VCaP (cell line): Measurements from ENCODE around the gene MLN.

ENCODE experiments used
- H3K27ac ChIP-seq: fragments of 450-650 bp; 2 replicates; pipeline ENCODE4 v1.5.1; 2017
- TF ChIP-seq, protein P1 (sequence below): fragments of 450-650 bp; conservative IDR thresholded peaks from 2 replicates; pipeline ENCODE4 v1.5.1; 2017; ENCODE audit warnings: mild to moderate bottlenecking, moderate library complexity

The MLN gene

GRCh38 chr6:33840048-33840926 is 36.5 kb upstream of the MLN start:
- peak overlapping the region; percentile 8; the same call in 1 of the 2 replicates for H3K27ac ChIP-seq

GRCh38 chr6:33839399-33840047 is 35.7 kb upstream of the MLN start:
- TF ChIP-seq, protein P1, sequence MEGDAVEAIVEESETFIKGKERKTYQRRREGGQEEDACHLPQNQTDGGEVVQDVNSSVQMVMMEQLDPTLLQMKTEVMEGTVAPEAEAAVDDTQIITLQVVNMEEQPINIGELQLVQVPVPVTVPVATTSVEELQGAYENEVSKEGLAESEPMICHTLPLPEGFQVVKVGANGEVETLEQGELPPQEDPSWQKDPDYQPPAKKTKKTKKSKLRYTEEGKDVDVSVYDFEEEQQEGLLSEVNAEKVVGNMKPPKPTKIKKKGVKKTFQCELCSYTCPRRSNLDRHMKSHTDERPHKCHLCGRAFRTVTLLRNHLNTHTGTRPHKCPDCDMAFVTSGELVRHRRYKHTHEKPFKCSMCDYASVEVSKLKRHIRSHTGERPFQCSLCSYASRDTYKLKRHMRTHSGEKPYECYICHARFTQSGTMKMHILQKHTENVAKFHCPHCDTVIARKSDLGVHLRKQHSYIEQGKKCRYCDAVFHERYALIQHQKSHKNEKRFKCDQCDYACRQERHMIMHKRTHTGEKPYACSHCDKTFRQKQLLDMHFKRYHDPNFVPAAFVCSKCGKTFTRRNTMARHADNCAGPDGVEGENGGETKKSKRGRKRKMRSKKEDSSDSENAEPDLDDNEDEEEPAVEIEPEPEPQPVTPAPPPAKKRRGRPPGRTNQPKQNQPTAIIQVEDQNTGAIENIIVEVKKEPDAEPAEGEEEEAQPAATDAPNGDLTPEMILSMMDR, result no peak
- no peak overlapping the region for H3K27ac ChIP-seq

More at GRCh38 chr6:33840048-33840926, 36.5 kb upstream of the MLN start:
- TF ChIP-seq, protein P1, result no peak

DNA sequence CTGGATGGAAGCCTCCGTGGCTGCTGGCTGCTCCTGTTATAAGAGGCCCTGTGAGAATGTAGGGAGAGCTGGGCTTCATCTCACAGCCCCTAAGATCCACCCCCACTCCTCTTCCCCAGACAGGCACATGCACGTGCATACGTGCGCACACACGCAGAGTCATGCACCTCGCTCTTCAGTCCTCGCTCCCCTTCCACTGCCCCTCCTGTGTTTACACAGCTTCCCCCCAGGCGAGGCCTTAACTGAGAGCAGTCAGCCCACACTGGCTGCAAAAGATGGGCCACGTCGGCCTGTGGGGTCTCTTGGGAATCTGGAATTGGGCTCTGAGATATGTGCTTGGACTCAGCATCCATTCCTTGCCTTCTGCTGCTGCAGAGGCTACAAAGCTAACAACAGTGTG is 35.2 kb upstream of the MLN start:
- H3K27ac ChIP-seq, result no peak overlapping the region
- TF ChIP-seq, protein P1, result no peak

GRCh38 chr6:33837971-33838665 is 34.3 kb upstream of the MLN start:
- TF ChIP-seq, protein P1, result no peak
- H3K27ac ChIP-seq, result no peak overlapping the region

- TF ChIP-seq, protein P1, result no peak
- H3K27ac ChIP-seq, result no peak overlapping the region
Measured at GRCh38 chr6:33836806-33837469, 33.1 kb upstream of the MLN start.

- TF ChIP-seq, protein P1, result no peak
- H3K27ac ChIP-seq, result peak overlapping the region; percentile 14
Measured at GRCh38 chr6:33834401-33835392, 30.9 kb upstream of the MLN start.
